Panc1 (cell line): ENCODE data around the gene WRNIP1. TPM values are rescaled to one million over a fixed set of nuclear protein-coding genes. Genes with fewer than 3 reads are reported as not detected.

Source experiments
- ATAC-seq: fragments of 200-7000 bp; cut with Tn5 transposase; 2 replicates; pipeline ENCODE4 v1.9.1; 2020; ENCODE audit warnings: mild to moderate bottlenecking, moderate library complexity
- BruUV-seq: library from RNA; stranded (reverse); fragments of 400-500 nt; replicated peaks from 2 replicates; lab custom pipeline; 2021; lab: Mats Ljungman, UMichigan
- CTCF ChIA-PET: fragments of 300-600 bp; sonication (Branson Sonifier 250); formaldehyde crosslinking; loops from one replicate; lab custom pipeline; 2022; ENCODE audit warnings: antibody characterized with exemption; lab: Charles Lee
- POLR2A ChIA-PET: fragments of 300-600 bp; sonication (Branson Sonifier 250); formaldehyde crosslinking; loops from one replicate; lab custom pipeline; 2022; ENCODE audit warnings: antibody characterized with exemption; lab: Charles Lee
- DNase-seq: peaks from one replicate; pipeline ENCODE4 v3.0.0-alpha.2; 2010; ENCODE audit warnings: low read depth, low spot score
- H3K27ac ChIP-seq: 2 replicates; pipeline ENCODE4 v1.5.1; 2011; ENCODE audit warnings: mild to moderate bottlenecking, low read length, inconsistent platforms
- H3K27me3 ChIP-seq: fragments of 200-500 bp; sonication (Bioruptor generic); 2 replicates; pipeline ENCODE4 v1.6.0; 2014; ENCODE audit warnings: low read length, inconsistent platforms; ENCODE audit not compliant: control insufficient read depth, insufficient read depth
- H3K36me3 ChIP-seq: fragments of 200-500 bp; sonication (Bioruptor generic); 2 replicates; pipeline ENCODE4 v1.5.1; 2014; ENCODE audit warnings: inconsistent platforms, mild to moderate bottlenecking, low read length, moderate library complexity; ENCODE audit not compliant: control insufficient read depth, insufficient read depth
- H3K4me1 ChIP-seq: 2 replicates; pipeline ENCODE4 v1.5.1; 2011; ENCODE audit warnings: inconsistent platforms, mild to moderate bottlenecking, low read length, moderate library complexity; ENCODE audit not compliant: control insufficient read depth, insufficient read depth
- H3K4me3 ChIP-seq, 2 experiments: 2 replicates each; pipeline ENCODE4 v1.5.1; 2011 to 2012; ENCODE audit warnings: low read depth in 2 of 2, low read length in 2 of 2, mild to moderate bottlenecking in 2 of 2, inconsistent platforms in 1 of 2, moderate library complexity in 1 of 2
- H3K9me3 ChIP-seq: fragments of 200-500 bp; sonication (Bioruptor generic); 2 replicates; pipeline ENCODE4 v1.5.1; 2014; ENCODE audit warnings: low read depth, mild to moderate bottlenecking, inconsistent platforms, low read length, moderate library complexity; ENCODE audit not compliant: control insufficient read depth, insufficient read depth
- POLR2AphosphoS5 ChIP-seq: IDR thresholded peaks from 2 replicates; pipeline ENCODE4 v1.6.1; 2012; ENCODE audit warnings: mild to moderate bottlenecking, low read depth, low read length, moderate library complexity
- SIN3A ChIP-seq: IDR thresholded peaks from 2 replicates; pipeline ENCODE4 v1.6.1; 2012; ENCODE audit warnings: low read depth, mild to moderate bottlenecking, low read length, moderate library complexity, borderline replicate concordance; ENCODE audit not compliant: insufficient read depth
- TCF7L2 ChIP-seq: IDR thresholded peaks from 2 replicates; pipeline ENCODE4 v1.6.1; 2011; ENCODE audit warnings: mild to moderate bottlenecking, low read depth, low read length, inconsistent platforms
- in situ Hi-C: cut with HindIII; loops from 2 replicates; pipeline ENCODE4 v1.10.0; 2016; ENCODE audit warnings: low sequenced_read_pairs, low pct_unique_long_range_greater_than_20kb
- intact Hi-C: fragments of 100-400 bp; cut with micrococcal nuclease; formaldehyde crosslinking; loops from one replicate; pipeline ENCODE4 v1.10.0; 2022; ENCODE audit not compliant: unreplicated experiment
- total RNA-seq: library from RNA; stranded (reverse); gene quantifications from one replicate; pipeline ENCODE4 v1.2.1, GENCODE V29; 2021; ENCODE audit not compliant: unreplicated experiment
- TF ChIP-seq, protein P1 (sequence below): fragments of 450-650 bp; IDR thresholded peaks from 2 replicates; pipeline ENCODE4 v1.5.1; 2017; ENCODE audit warnings: mild to moderate bottlenecking
- TF ChIP-seq, protein P2 (sequence below), 2 experiments: IDR thresholded peaks; 2 replicates each; pipeline ENCODE4 v1.6.1; 2011 to 2012; ENCODE audit warnings: low read depth in 2 of 2, control low read depth in 1 of 2, low read length in 1 of 2, mild to moderate bottlenecking in 1 of 2, moderate library complexity in 1 of 2; ENCODE audit not compliant: insufficient read depth in 1 of 2

The WRNIP1 gene
- total RNA-seq, 1 experiment from 2014 or later: 69.1 TPM

GRCh38 chr6:2803731-2804429 lies 38.7 kb downstream of the WRNIP1 start:
- Histone ChIP-seq H3K4me1 (no peaks in the 10 kb centered on the region), H3K27me3 (no peaks in the 10 kb centered on the region), H3K27ac (no peak overlapping the region), H3K4me3 (no peak overlapping the region), H3K36me3 (no peaks in the 10 kb centered on the region), H3K9me3 (no peaks in the 10 kb centered on the region)
- CTCF ChIA-PET: no interaction called here
- DNase-seq: no peak
- no peak; the same call in 1 of the 2 replicates for ATAC-seq
- POLR2A ChIA-PET: interaction anchor here (0.6 kb wide), 1 partner anchor 250 kb away, joined by 4 read pairs; no protein-coding TSS in a partner anchor
- intact Hi-C loops (no loop called here), in situ Hi-C loops (no loop called here)
- TF ChIP-seq, protein P1, sequence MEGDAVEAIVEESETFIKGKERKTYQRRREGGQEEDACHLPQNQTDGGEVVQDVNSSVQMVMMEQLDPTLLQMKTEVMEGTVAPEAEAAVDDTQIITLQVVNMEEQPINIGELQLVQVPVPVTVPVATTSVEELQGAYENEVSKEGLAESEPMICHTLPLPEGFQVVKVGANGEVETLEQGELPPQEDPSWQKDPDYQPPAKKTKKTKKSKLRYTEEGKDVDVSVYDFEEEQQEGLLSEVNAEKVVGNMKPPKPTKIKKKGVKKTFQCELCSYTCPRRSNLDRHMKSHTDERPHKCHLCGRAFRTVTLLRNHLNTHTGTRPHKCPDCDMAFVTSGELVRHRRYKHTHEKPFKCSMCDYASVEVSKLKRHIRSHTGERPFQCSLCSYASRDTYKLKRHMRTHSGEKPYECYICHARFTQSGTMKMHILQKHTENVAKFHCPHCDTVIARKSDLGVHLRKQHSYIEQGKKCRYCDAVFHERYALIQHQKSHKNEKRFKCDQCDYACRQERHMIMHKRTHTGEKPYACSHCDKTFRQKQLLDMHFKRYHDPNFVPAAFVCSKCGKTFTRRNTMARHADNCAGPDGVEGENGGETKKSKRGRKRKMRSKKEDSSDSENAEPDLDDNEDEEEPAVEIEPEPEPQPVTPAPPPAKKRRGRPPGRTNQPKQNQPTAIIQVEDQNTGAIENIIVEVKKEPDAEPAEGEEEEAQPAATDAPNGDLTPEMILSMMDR: no peak
- no peak for TF ChIP-seq SIN3A
- TF ChIP-seq, protein P2, sequence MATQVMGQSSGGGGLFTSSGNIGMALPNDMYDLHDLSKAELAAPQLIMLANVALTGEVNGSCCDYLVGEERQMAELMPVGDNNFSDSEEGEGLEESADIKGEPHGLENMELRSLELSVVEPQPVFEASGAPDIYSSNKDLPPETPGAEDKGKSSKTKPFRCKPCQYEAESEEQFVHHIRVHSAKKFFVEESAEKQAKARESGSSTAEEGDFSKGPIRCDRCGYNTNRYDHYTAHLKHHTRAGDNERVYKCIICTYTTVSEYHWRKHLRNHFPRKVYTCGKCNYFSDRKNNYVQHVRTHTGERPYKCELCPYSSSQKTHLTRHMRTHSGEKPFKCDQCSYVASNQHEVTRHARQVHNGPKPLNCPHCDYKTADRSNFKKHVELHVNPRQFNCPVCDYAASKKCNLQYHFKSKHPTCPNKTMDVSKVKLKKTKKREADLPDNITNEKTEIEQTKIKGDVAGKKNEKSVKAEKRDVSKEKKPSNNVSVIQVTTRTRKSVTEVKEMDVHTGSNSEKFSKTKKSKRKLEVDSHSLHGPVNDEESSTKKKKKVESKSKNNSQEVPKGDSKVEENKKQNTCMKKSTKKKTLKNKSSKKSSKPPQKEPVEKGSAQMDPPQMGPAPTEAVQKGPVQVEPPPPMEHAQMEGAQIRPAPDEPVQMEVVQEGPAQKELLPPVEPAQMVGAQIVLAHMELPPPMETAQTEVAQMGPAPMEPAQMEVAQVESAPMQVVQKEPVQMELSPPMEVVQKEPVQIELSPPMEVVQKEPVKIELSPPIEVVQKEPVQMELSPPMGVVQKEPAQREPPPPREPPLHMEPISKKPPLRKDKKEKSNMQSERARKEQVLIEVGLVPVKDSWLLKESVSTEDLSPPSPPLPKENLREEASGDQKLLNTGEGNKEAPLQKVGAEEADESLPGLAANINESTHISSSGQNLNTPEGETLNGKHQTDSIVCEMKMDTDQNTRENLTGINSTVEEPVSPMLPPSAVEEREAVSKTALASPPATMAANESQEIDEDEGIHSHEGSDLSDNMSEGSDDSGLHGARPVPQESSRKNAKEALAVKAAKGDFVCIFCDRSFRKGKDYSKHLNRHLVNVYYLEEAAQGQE (IDR thresholded peaks at IDR 0.05; ENCODE audit: insufficient read depth in 1 of 2, low read depth in 2 of 2, low read length in 1 of 2): no peak
- BruUV-seq: no TSS peak

DNA sequence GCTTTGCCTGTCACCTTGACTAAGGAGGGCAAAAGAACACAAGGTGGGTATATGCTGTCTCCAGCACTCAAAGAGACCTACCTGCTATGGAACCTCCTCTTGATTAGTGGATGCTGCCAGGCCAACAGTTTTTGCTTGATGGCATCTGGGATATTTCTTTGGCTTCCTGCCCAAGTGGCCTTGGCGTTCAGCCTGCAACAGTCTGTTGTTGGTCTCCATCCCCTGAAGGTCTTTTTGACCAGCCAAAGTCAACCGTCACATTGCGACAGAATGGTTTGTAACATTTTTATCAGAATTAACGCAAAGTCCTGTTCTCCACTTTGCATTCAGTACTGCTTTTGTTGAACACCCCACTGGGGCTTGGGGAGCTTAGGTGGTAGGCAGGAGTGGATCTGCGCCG lies 39.3 kb downstream of the WRNIP1 start:
- in situ Hi-C loops (no loop called here), intact Hi-C loops (no loop called here)
- H3K4me1 ChIP-seq: no peaks in the 10 kb centered on the region
- ATAC-seq: no peak
- CTCF ChIA-PET: no interaction called here
- no peak for TF ChIP-seq SIN3A
- TF ChIP-seq, protein P1: no peak
- no peak for TF ChIP-seq POLR2AphosphoS5
- no peak for TF ChIP-seq TCF7L2
- TF ChIP-seq, protein P2 (IDR thresholded peaks at IDR 0.05; ENCODE audit: insufficient read depth in 1 of 2, low read depth in 2 of 2, low read length in 1 of 2): no peak
- no peak overlapping the region for H3K27ac ChIP-seq
- DNase-seq: no peak
- no peaks in the 10 kb centered on the region for H3K27me3 ChIP-seq
- no peak overlapping the region for H3K4me3 ChIP-seq
- no peaks in the 10 kb centered on the region for H3K36me3 ChIP-seq
- POLR2A ChIA-PET: interaction anchor here (0.6 kb wide), 1 partner anchor 249 kb away, joined by 4 read pairs; no protein-coding TSS in a partner anchor
- H3K9me3 ChIP-seq: no peaks in the 10 kb centered on the region
- no TSS peak for BruUV-seq
